Right cardiac atrium (tissue), 5 donors: ENCODE results near the gene PCNX4. TPM values are rescaled to one million over a fixed set of nuclear protein-coding genes. Genes with fewer than 3 reads are reported as not detected.

Source experiments
- ATAC-seq, 2 donors: fragments of 200-7000 bp; cut with Tn5 transposase; one replicate each; pipeline versions ENCODE4 v1.8.0 to v1.9.1; 2020; ENCODE audit warnings: moderate library complexity in 2 of 2, mild to moderate bottlenecking in 1 of 2
- DNase-seq, 3 donors: peaks; one replicate each; pipeline ENCODE4 v3.0.0-alpha.2; 2020
- H3K27ac ChIP-seq: one replicate; pipeline ENCODE4 v1.5.1; 2013; ENCODE audit warnings: mild to moderate bottlenecking, low read length, control low read depth, moderate library complexity
- H3K27me3 ChIP-seq: one replicate; pipeline ENCODE4 v1.6.1; 2013; ENCODE audit not compliant: control insufficient read depth, insufficient read depth
- H3K4me1 ChIP-seq: one replicate; pipeline ENCODE4 v1.6.1; 2013; ENCODE audit warnings: low read length; ENCODE audit not compliant: control insufficient read depth, insufficient read depth
- H3K4me3 ChIP-seq: one replicate; pipeline ENCODE4 v1.5.1; 2013; ENCODE audit warnings: low read length, control low read depth
- H3K9me3 ChIP-seq: one replicate; pipeline ENCODE4 v1.6.1; 2013; ENCODE audit warnings: low read length; ENCODE audit not compliant: control insufficient read depth
- WGBS: extraction: QIAGEN DNeasy Blood & Tissue Kit; methylation state at CpG from one replicate; pipeline ENCODE4 v1.1.7; 2013; 5-methylcytosine and 5-hydroxymethylcytosine counted together
- intact Hi-C, 4 donors: fragments of 100-400 bp; cut with DNase I; formaldehyde crosslinking; loops; one replicate each; pipeline versions ENCODE4 v1.11.0 to v1.14.0; 2022 to 2023
- polyA plus RNA-seq: library from polyadenylated mRNA; stranded (reverse); fragments of 200-250 nt; gene quantifications from one replicate; pipeline ENCODE4 v1.2.3, GENCODE V29; 2013
- total RNA-seq, 4 donors: library from RNA; stranded (reverse); fragmentation: NEBNext Ultra II Directional; extraction: Animal tissue kit (Norgen Biotek cat#: 25700); gene quantifications; one replicate each; pipeline ENCODE4 v1.2.1, GENCODE V29; 2021
- donor health status: healthy with polysubstance abuse.
- donor health status: DM: no; HTN: yes; CAD: no.
- donor health status: DM: no; HTN: no; CAD: no.
- donor health status: DM: no; HTN: yes; CAD: no; lungs with severe emphysema.
- donor health status: DM: yes; HTN: yes; CAD: no.

Gene PCNX4
- total and polyA plus RNA-seq, 5 donors = 19.5 to 41.3 (median 32.4) TPM

- Histone ChIP-seq H3K9me3 (no peaks in the 10 kb centered on the region), H3K4me3 (no peak overlapping the region), H3K4me1 (no peaks in the 10 kb centered on the region), H3K27ac (no peak overlapping the region), H3K27me3 (no peaks in the 10 kb centered on the region)
- WGBS = 52% methylated on average over 5 of the region's 5 CpGs
- DNase-seq (no peak), ATAC-seq (no peak)
- intact Hi-C loops = loop anchor here (2.0 to 10.0 kb wide), 7 partner anchors 118 to 380 kb away; no protein-coding TSS in a partner anchor
Observed at GRCh38 chr14:60184905-60185555, 93.3 kb downstream of the PCNX4 start.

- Histone ChIP-seq H3K4me1 (no peaks in the 10 kb centered on the region), H3K27ac (no peak overlapping the region), H3K4me3 (no peak overlapping the region), H3K27me3 (no peaks in the 10 kb centered on the region), H3K9me3 (no peaks in the 10 kb centered on the region)
- DNase-seq (no peak), ATAC-seq (no peak)
- 43% methylated on average over 3 of the region's 3 CpGs for WGBS
- intact Hi-C loops = loop anchor here (5.0 to 10.0 kb wide), 6 partner anchors 121 to 377 kb away; no protein-coding TSS in a partner anchor
Observed at GRCh38 chr14:60188115-60188514, 96.4 kb downstream of the PCNX4 start.

GRCh38 chr14:60188696-60189095, 97.0 kb downstream of the PCNX4 start:
- intact Hi-C loops = loop anchor here (5.0 to 10.0 kb wide), 6 partner anchors 121 to 376 kb away; no protein-coding TSS in a partner anchor
- DNase-seq (no peak), ATAC-seq (no peak)
- no peaks in the 10 kb centered on the region for H3K9me3 ChIP-seq
- H3K4me1 ChIP-seq = no peaks in the 10 kb centered on the region
- no peaks in the 10 kb centered on the region for H3K27me3 ChIP-seq
- 86% methylated on average over 1 of the region's 1 CpG for WGBS
- H3K27ac ChIP-seq = no peak overlapping the region
- no peak overlapping the region for H3K4me3 ChIP-seq

GRCh38 chr14:60189923-60190840, 98.5 kb downstream of the PCNX4 start:
- H3K27me3 ChIP-seq = no peaks in the 10 kb centered on the region

GRCh38 chr14:60195179-60195810, 103.6 kb downstream of the PCNX4 start:
- Histone ChIP-seq H3K27me3 (no peaks in the 10 kb centered on the region), H3K4me3 (no peak overlapping the region), H3K27ac (no peak overlapping the region), H3K4me1 (no peaks in the 10 kb centered on the region), H3K9me3 (no peaks in the 10 kb centered on the region)
- ATAC-seq = no peak
- 88% methylated on average over 5 of the region's 5 CpGs for whole genome bisulfite sequencing
- intact Hi-C loops = no loop called here
- DNase-seq = no peak

More at GRCh38 chr14:60189923-60190840, 98.5 kb downstream of the PCNX4 start:
- no peak overlapping the region for H3K27ac ChIP-seq
- no peaks in the 10 kb centered on the region for H3K9me3 ChIP-seq
- ATAC-seq = no peak
- intact Hi-C loops = loop anchor here (5.0 to 10.0 kb wide), 6 partner anchors 123 to 375 kb away; no protein-coding TSS in a partner anchor
- whole genome bisulfite sequencing = 80% methylated on average over 4 of the region's 4 CpGs
- H3K4me1 ChIP-seq = no peaks in the 10 kb centered on the region
- DNase-seq = no peak
- H3K4me3 ChIP-seq = no peak overlapping the region

- no peak for DNase-seq
- H3K9me3 ChIP-seq = no peaks in the 10 kb centered on the region
Observed at GRCh38 chr14:60196291-60196690, 104.6 kb downstream of the PCNX4 start.

GRCh38 chr14:60197629-60198303, 106.0 kb downstream of the PCNX4 start:
- intact Hi-C loops = no loop called here
- Histone ChIP-seq H3K27ac (no peak overlapping the region), H3K4me3 (no peak overlapping the region), H3K27me3 (no peaks in the 10 kb centered on the region), H3K9me3 (no peaks in the 10 kb centered on the region), H3K4me1 (no peaks in the 10 kb centered on the region)
- WGBS = 76% methylated on average over 1 of the region's 1 CpG
- DNase-seq (peak in 1 of 3 donors; percentile 31), ATAC-seq (no peak)

More at GRCh38 chr14:60196291-60196690, 104.6 kb downstream of the PCNX4 start:
- Histone ChIP-seq H3K4me3 (no peak overlapping the region), H3K4me1 (no peaks in the 10 kb centered on the region), H3K27ac (no peak overlapping the region), H3K27me3 (no peaks in the 10 kb centered on the region)
- 53% methylated on average over 2 of the region's 2 CpGs for WGBS
- intact Hi-C loops = no loop called here
- no peak for ATAC-seq

GRCh38 chr14:60199321-60199720, 107.6 kb downstream of the PCNX4 start:
- H3K27ac ChIP-seq = no peak overlapping the region
- H3K4me3 ChIP-seq = no peak overlapping the region
- no peak for ATAC-seq
- no peaks in the 10 kb centered on the region for H3K4me1 ChIP-seq
- H3K27me3 ChIP-seq = no peaks in the 10 kb centered on the region
- DNase-seq = no peak
- H3K9me3 ChIP-seq = no peaks in the 10 kb centered on the region
- intact Hi-C loops = no loop called here

GRCh38 chr14:60204104-60204842, 112.5 kb downstream of the PCNX4 start:
- ATAC-seq = no peak
- Histone ChIP-seq H3K27me3 (no peaks in the 10 kb centered on the region), H3K4me3 (no peak overlapping the region), H3K4me1 (no peaks in the 10 kb centered on the region), H3K9me3 (no peaks in the 10 kb centered on the region), H3K27ac (no peak overlapping the region)
- WGBS = 47% methylated on average over 8 of the region's 8 CpGs
- intact Hi-C loops = no loop called here
- no peak for DNase-seq
